Measurements from ENCODE around the gene ZNF791. TPM values are rescaled to one million over a fixed set of nuclear protein-coding genes. Genes with fewer than 3 reads are reported as not detected.
"Not testable (repeated sequence)": the region's sequence is repeated elsewhere in the genome, so short reads cannot be mapped to it uniquely, and the experiment has no call there.

The ZNF791 gene
- total RNA-seq: 24.1 TPM
- long read RNA-seq, full-length matches to known transcripts: 31 of 39 reads
- long read RNA-seq, partial matches to known transcripts: 0 of 39 reads
- long read RNA-seq, other reads (novel, unspliced or antisense): 8 of 39 reads

- DNase-seq (ENCODE audit: low spot score): peak; percentile 98
These were observed at the start of gene ZNF791, which contains the start of gene ZNF490 for GRCh38 chr19:12610540-12611360. TSS of gene ZNF791 (plus strand) at chr19:12610920. CDS start at chr19:12611080, 160 bp downstream. TSS of gene ZNF490 (minus strand) at chr19:12610813. CDS start at chr19:12610680, 133 bp downstream.

- DNase-seq (ENCODE audit: low spot score): peak; percentile 94
These were observed 46.6 kb upstream of the ZNF791 start for GRCh38 chr19:12564016-12564664.

- not testable (repeated sequence) for DNase-seq (ENCODE audit: low spot score)
These were observed 44.3 kb upstream of the ZNF791 start for GRCh38 chr19:12566380-12566779.

- DNase-seq (ENCODE audit: low spot score): no peak
These were observed 42.8 kb upstream of the ZNF791 start for GRCh38 chr19:12567951-12568350.

- DNase-seq (ENCODE audit: low spot score): no peak
These were observed 36.7 kb upstream of the ZNF791 start for GRCh38 chr19:12574036-12574435.

GRCh38 chr19:12578641-12579040 is 32.1 kb upstream of the ZNF791 start:
- DNase-seq (ENCODE audit: low spot score): no peak

GRCh38 chr19:12580180-12580694 is 30.5 kb upstream of the ZNF791 start:
- DNase-seq (ENCODE audit: low spot score): no peak

- DNase-seq (ENCODE audit: low spot score): no peak
These were observed 29.6 kb upstream of the ZNF791 start for GRCh38 chr19:12581100-12581499.

- DNase-seq (ENCODE audit: low spot score): no peak
These were observed 14.2 kb upstream of the ZNF791 start for GRCh38 chr19:12596485-12596884.

GRCh38 chr19:12596927-12597548 is 13.7 kb upstream of the ZNF791 start:
- DNase-seq (ENCODE audit: low spot score): no peak

- no peak for DNase-seq (ENCODE audit: low spot score)
These were observed 13.1 kb upstream of the ZNF791 start for GRCh38 chr19:12597594-12597993.

GRCh38 chr19:12603714-12604113 is 7.0 kb upstream of the ZNF791 start:
- DNase-seq (ENCODE audit: low spot score): no peak

- DNase-seq (ENCODE audit: low spot score): no peak
These were observed 3.9 kb upstream of the ZNF791 start for GRCh38 chr19:12606796-12607195.

GRCh38 chr19:12607631-12608030 is 3.1 kb upstream of the ZNF791 start:
- DNase-seq (ENCODE audit: low spot score): peak; percentile 3

GRCh38 chr19:12611361-12611699 is 610 bp downstream of the ZNF791 start:
- peak; percentile 89 for DNase-seq (ENCODE audit: low spot score)

GRCh38 chr19:12617646-12618045 is 6.9 kb downstream of the ZNF791 start:
- DNase-seq (ENCODE audit: low spot score): peak; percentile 3

GRCh38 chr19:12621253-12622024 is 10.7 kb downstream of the ZNF791 start:
- peak; percentile 12 for DNase-seq (ENCODE audit: low spot score)

GRCh38 chr19:12623361-12624031 is 12.8 kb downstream of the ZNF791 start:
- peak; percentile 0 for DNase-seq (ENCODE audit: low spot score)

GRCh38 chr19:12626958-12627357 is 16.2 kb downstream of the ZNF791 start:
- DNase-seq (ENCODE audit: low spot score): no peak
